ENCODE results near the gene CAMK1D. TPM values are rescaled to one million over a fixed set of nuclear protein-coding genes. Genes with fewer than 3 reads are reported as not detected.

CAMK1D gene
- total and polyA plus RNA-seq, 2 experiments from 2014 or later: 4.6 to 7.2 TPM

DNA sequence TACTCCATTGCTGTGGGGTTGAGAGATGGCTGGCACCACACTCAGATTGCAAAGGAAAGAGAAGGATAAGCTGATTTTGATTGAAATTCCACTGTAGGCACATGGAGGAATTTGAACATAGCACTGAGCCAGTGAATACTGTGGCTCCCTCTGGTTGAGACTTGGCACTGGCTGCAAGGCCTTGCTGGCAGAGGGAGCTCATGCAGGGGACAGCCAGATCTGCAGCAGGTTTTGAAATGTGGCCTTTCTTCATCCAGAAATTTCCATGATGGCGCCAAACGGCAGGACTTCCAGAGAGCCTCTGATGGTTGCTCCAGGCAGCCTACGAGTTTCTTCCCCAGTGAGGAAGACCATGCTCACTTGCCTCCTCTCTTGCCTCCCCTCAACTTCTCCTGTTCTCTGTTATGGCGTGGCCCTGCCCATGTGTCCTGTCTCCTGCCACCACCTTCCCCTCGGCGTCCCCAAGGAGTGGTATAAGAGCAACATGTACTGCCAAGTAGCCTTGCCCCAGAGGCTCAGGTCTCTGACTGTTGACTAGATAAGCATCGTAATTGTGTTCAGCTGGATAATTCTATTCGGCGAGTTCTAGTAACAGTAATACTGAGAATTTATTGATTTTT lies 386.6 kb downstream of the CAMK1D start (continued):
- TF ChIP-seq JUNB (IDR thresholded peaks at IDR 0.05; ENCODE audit: unreplicated experiment): no peak
- TF ChIP-seq, protein P1, sequence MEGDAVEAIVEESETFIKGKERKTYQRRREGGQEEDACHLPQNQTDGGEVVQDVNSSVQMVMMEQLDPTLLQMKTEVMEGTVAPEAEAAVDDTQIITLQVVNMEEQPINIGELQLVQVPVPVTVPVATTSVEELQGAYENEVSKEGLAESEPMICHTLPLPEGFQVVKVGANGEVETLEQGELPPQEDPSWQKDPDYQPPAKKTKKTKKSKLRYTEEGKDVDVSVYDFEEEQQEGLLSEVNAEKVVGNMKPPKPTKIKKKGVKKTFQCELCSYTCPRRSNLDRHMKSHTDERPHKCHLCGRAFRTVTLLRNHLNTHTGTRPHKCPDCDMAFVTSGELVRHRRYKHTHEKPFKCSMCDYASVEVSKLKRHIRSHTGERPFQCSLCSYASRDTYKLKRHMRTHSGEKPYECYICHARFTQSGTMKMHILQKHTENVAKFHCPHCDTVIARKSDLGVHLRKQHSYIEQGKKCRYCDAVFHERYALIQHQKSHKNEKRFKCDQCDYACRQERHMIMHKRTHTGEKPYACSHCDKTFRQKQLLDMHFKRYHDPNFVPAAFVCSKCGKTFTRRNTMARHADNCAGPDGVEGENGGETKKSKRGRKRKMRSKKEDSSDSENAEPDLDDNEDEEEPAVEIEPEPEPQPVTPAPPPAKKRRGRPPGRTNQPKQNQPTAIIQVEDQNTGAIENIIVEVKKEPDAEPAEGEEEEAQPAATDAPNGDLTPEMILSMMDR (conservative IDR thresholded peaks at IDR 0.05; ENCODE audit: low read depth in 2 of 2): no peak

DNA sequence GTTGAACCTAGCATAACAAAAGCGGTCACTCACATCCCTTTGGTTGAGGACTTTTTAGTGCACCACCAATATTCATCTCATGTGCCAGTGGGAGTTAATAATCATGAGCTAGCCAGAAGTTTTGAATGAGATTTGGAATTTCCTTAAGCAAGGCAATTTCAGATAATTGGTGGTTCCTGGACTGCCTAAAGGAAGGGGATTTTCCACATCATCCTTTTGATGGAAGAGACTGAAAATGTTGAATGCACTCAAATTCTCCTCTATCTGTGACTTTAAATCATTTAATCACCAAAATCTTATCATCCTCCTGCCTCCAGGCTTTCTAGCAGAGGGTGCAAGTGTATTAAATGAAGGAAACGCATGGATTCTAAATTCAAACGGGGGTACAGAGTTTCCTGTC lies 391.5 kb downstream of the CAMK1D start:
- Mint-ChIP-seq H3K9me3 (no peaks in the 10 kb centered on the region), H3K27me3 (ENCODE audit: insufficient read depth, low read depth, poor library complexity) (no peaks in the 10 kb centered on the region), H3K36me3 (ENCODE audit: low read depth) (no peaks in the 10 kb centered on the region), H3K27ac (no peak overlapping the region), H3K4me3 (no peak overlapping the region), H3K4me1 (peaks cover 14% of the 10 kb centered on the region; the same call in 2 of the 3 replicates)
- no peak overlapping the region for H3K27ac ChIP-seq (ENCODE audit: low read depth)
- H3F3A ChIP-seq (replicated peaks; ENCODE audit: low read depth): no peaks in the 10 kb centered on the region
- H3K36me3 ChIP-seq (ENCODE audit: insufficient read depth): no peaks in the 10 kb centered on the region
- H3K4me1 ChIP-seq (ENCODE audit: insufficient read depth): 0 out of 2 replicates have a peak, but pooled peaks cover 10% of the 10 kb centered on the region
- H4K20me1 ChIP-seq (replicated peaks; ENCODE audit: insufficient read depth): no peaks in the 10 kb centered on the region
- H3K4me2 ChIP-seq: no peak overlapping the region
- no peak for DNase-seq (ENCODE audit: low spot score)
- H3K27me3 ChIP-seq (ENCODE audit: insufficient read depth): no peaks in the 10 kb centered on the region
- H3K79me2 ChIP-seq (replicated peaks; ENCODE audit: insufficient read depth): no peaks in the 10 kb centered on the region
- H2AFZ ChIP-seq: no peak overlapping the region
- no peaks in the 10 kb centered on the region for H3K9me2 ChIP-seq (ENCODE audit: insufficient read depth)
- no peak for ATAC-seq
- no peak overlapping the region for H3K4me3 ChIP-seq
- TF ChIP-seq ZNF331 (CRISPR knock-in tag; IDR thresholded peaks at IDR 0.05; ENCODE audit: low read depth) (no peak), JUNB (IDR thresholded peaks at IDR 0.05; ENCODE audit: unreplicated experiment) (no peak), EZH2 (IDR thresholded peaks at IDR 0.05; ENCODE audit: low read depth, unreplicated experiment) (no peak), POLR2AphosphoS5 (IDR thresholded peaks at IDR 0.05; ENCODE audit: low read depth) (no peak), CREB1 (CRISPR knock-in tag; IDR thresholded peaks at IDR 0.05; ENCODE audit: low read depth) (no peak), ZNF114 (CRISPR knock-in tag; IDR thresholded peaks at IDR 0.05) (no peak), EZH2phosphoT487 (IDR thresholded peaks at IDR 0.05; ENCODE audit: unreplicated experiment) (no peak), NANOG (IDR thresholded peaks at IDR 0.05; ENCODE audit: borderline replicate concordance) (no peak), STAT1 (IDR thresholded peaks at IDR 0.05; ENCODE audit: unreplicated experiment) (no peak)
- TF ChIP-seq, protein P1 (conservative IDR thresholded peaks at IDR 0.05; ENCODE audit: low read depth in 2 of 2): no peak
- TF ChIP-seq, protein P2, sequence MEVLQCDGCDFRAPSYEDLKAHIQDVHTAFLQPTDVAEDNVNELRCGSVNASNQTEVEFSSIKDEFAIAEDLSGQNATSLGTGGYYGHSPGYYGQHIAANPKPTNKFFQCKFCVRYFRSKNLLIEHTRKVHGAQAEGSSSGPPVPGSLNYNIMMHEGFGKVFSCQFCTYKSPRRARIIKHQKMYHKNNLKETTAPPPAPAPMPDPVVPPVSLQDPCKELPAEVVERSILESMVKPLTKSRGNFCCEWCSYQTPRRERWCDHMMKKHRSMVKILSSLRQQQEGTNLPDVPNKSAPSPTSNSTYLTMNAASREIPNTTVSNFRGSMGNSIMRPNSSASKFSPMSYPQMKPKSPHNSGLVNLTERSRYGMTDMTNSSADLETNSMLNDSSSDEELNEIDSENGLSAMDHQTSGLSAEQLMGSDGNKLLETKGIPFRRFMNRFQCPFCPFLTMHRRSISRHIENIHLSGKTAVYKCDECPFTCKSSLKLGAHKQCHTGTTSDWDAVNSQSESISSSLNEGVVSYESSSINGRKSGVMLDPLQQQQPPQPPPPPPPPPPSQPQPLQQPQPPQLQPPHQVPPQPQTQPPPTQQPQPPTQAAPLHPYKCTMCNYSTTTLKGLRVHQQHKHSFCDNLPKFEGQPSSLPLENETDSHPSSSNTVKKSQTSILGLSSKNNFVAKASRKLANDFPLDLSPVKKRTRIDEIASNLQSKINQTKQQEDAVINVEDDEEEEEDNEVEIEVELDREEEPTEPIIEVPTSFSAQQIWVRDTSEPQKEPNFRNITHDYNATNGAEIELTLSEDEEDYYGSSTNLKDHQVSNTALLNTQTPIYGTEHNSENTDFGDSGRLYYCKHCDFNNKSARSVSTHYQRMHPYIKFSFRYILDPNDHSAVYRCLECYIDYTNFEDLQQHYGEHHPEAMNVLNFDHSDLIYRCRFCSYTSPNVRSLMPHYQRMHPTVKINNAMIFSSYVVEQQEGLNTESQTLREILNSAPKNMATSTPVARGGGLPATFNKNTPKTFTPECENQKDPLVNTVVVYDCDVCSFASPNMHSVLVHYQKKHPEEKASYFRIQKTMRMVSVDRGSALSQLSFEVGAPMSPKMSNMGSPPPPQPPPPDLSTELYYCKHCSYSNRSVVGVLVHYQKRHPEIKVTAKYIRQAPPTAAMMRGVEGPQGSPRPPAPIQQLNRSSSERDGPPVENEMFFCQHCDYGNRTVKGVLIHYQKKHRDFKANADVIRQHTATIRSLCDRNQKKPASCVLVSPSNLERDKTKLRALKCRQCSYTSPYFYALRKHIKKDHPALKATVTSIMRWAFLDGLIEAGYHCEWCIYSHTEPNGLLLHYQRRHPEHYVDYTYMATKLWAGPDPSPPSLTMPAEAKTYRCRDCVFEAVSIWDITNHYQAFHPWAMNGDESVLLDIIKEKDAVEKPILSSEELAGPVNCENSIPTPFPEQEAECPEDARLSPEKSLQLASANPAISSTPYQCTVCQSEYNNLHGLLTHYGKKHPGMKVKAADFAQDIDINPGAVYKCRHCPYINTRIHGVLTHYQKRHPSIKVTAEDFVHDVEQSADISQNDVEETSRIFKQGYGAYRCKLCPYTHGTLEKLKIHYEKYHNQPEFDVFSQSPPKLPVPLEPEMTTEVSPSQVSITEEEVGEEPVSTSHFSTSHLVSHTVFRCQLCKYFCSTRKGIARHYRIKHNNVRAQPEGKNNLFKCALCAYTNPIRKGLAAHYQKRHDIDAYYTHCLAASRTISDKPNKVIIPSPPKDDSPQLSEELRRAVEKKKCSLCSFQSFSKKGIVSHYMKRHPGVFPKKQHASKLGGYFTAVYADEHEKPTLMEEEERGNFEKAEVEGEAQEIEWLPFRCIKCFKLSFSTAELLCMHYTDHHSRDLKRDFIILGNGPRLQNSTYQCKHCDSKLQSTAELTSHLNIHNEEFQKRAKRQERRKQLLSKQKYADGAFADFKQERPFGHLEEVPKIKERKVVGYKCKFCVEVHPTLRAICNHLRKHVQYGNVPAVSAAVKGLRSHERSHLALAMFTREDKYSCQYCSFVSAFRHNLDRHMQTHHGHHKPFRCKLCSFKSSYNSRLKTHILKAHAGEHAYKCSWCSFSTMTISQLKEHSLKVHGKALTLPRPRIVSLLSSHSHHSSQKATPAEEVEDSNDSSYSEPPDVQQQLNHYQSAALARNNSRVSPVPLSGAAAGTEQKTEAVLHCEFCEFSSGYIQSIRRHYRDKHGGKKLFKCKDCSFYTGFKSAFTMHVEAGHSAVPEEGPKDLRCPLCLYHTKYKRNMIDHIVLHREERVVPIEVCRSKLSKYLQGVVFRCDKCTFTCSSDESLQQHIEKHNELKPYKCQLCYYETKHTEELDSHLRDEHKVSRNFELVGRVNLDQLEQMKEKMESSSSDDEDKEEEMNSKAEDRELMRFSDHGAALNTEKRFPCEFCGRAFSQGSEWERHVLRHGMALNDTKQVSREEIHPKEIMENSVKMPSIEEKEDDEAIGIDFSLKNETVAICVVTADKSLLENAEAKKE (CRISPR knock-in tag; IDR thresholded peaks at IDR 0.05): no peak
- TF ChIP-seq, protein P3, sequence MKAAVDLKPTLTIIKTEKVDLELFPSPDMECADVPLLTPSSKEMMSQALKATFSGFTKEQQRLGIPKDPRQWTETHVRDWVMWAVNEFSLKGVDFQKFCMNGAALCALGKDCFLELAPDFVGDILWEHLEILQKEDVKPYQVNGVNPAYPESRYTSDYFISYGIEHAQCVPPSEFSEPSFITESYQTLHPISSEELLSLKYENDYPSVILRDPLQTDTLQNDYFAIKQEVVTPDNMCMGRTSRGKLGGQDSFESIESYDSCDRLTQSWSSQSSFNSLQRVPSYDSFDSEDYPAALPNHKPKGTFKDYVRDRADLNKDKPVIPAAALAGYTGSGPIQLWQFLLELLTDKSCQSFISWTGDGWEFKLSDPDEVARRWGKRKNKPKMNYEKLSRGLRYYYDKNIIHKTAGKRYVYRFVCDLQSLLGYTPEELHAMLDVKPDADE (IDR thresholded peaks at IDR 0.05): no peak
